HCEC 1CT (cell line): Measurements from ENCODE around the gene NCSTN.

ENCODE experiments used
- DNase-seq: peaks from one replicate; pipeline ENCODE4 v3.0.0-alpha.2; 2017

NCSTN gene

GRCh38 chr1:160407839-160408801, 64.9 kb downstream of the NCSTN start:
- DNase-seq, result no peak
